NCI-H2029 (cell line): ENCODE data around the gene UBE2E2.

Experiments
- DNase-seq: peaks from one replicate; lab custom pipeline; 2025; lab: John Stamatoyannopoulos, UW

UBE2E2 gene

GRCh38 chr3:23481616-23482278, 278.6 kb downstream of the UBE2E2 start:
- DNase-seq = no peak

DNA sequence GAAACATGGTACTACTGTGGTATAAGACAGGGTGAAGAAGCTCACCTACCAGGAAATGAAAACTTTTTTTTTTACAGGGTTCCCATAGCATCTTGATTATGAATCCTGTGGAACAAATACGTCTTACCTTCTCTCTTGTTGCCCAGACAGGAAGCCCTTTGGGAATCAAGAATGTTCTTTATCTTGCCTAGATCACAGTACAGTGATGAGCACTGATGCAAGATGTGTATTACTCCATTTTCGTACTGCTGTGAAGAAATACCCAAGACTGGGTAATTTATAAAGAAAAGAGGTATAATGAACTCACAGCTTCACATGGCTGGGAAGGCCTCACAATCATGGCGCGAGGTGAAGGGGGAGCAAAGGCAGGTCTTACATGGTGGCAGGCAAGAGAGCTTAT, 281.3 kb downstream of the UBE2E2 start:
- no peak for DNase-seq

GRCh38 chr3:23485922-23486321, 282.8 kb downstream of the UBE2E2 start:
- no peak for DNase-seq

GRCh38 chr3:23487015-23487414, 283.9 kb downstream of the UBE2E2 start:
- no peak for DNase-seq

GRCh38 chr3:23488618-23489017, 285.5 kb downstream of the UBE2E2 start:
- no peak for DNase-seq

GRCh38 chr3:23489300-23490158, 286.4 kb downstream of the UBE2E2 start:
- no peak for DNase-seq

- DNase-seq = no peak
Measured at GRCh38 chr3:23490459-23490858, 287.3 kb downstream of the UBE2E2 start.

GRCh38 chr3:23492057-23492456, 288.9 kb downstream of the UBE2E2 start:
- DNase-seq = no peak

- no peak for DNase-seq
Measured at GRCh38 chr3:23493889-23494288, 290.8 kb downstream of the UBE2E2 start.

- DNase-seq = no peak
Measured at GRCh38 chr3:23494967-23495366, 291.8 kb downstream of the UBE2E2 start.

DNA sequence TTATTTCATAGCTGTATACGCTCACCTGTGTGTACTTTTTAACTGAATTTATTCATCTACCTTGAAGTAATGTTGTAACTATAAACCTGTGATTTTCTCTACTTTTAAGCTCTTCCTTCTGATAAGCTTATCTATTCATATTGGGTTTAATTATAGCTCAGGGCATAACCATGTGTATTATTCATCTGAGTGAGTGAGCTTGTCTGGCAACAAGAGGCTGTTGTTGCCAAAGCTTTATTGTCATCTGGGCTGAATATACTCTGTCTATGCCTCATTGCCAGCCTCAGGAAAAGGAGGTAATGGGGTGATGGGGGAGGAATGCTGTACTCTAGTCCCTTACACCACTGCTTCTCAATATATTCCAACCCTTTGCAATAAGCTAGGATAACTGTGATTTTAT, 292.4 kb downstream of the UBE2E2 start:
- DNase-seq = no peak

DNA sequence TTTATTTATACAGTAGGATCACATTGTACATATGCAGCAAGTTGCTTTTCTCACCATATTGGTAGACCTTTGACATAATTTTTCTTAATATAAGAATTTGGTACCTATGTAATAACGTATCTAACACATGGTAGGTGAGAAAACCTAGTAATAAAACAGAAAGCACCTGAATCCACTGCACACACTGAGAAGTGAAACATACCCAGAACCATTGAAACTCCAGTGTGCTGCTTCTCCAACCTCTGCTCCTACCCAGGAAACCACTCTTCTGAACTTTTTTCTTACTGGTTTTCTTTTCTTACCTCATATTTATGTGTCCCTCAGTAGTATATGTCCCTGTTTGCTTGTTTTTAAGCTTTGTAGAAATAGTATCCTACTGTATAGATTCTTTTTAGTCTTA, 293.0 kb downstream of the UBE2E2 start:
- no peak for DNase-seq

GRCh38 chr3:23497156-23497555, 294.0 kb downstream of the UBE2E2 start:
- DNase-seq = no peak

DNA sequence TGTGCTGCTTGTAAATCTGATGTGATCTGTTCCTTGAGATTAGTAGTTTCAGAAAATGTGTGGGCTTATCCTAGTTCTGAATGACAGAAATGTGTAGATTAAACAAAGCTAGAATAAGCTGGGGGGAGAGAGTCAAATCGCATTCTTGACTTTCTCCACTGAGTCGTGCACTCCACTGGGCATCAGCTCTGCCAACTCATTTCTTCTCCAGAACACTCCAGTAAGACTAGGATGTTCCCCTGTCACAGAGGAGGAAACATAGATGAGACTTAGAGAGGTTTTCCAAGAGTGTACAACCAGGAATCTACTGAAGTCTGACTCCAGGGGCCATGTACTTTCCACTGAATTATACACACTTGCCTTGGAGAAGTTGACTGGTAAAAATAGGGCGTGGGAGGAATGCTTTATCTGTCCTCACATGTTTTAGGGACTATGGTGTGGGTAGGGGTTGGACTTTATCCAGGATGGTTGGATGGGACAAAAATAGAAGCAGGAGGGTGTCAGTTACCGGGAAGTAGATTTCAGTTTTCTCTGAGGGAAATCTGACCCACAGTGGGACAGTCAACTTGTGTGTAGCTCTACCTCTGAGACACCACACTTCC, 298.2 kb downstream of the UBE2E2 start:
- DNase-seq = no peak

DNA sequence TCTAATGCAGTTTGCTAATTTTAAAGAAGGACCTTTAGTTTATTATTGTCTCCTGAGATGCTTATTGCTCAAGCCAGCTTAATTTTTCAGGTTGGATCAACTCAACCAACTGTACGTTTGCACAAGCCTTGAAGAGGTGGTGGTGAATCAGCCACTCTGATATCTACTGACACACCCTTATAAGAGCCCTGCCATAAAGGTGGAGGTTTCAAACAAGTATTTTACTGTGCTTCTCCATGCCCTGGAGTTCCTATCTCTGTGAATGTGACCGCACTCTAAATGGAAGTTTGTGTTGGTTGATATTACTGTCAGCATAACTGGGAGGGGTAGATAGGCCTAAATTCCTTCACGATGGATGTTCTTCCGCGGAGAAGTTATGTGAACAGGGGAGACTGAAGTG, 305.3 kb downstream of the UBE2E2 start:
- DNase-seq = peak; percentile 32

- DNase-seq = no peak
Measured at GRCh38 chr3:23518441-23518840, 315.3 kb downstream of the UBE2E2 start.

DNA sequence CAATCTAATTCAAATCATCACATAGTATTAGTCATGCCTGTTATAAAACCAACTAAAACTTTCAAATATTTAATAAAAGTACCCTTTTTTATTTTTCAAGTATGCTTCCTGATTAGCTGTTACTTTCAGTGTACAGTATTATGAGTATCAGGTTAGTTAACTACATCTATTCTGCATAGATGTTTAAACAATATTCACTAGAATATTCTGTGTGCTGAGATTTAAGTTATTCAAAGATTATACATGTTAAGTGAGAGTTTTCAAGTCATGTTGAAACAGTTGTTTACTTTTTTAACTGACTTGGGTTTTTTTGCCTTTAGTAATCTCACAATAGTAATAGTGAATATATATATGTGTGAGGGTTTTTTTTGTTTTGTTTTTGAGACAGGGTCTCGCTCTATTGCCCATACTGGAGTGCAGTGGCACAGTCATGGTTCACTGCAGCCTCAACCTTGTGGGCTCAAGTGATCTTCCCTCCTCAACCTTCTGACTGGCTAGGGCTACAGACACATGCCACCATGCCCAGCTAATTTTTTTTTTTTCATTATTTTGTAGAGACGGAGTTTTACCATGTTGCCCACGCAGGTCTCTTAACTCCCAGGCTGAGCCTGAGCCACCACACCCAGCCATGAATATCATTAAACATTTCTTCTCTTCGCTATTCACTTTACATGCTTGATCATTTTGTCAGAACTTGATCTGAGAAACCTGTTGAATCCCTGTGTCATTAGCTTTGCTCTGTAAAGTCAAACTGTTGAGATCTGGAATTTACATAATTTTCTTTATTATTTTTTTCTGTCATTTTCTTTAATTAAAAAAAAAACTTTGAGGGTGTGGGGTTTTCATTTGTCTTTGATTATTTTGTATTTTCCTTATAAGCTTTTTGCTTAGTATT, 316.4 kb downstream of the UBE2E2 start:
- no peak for DNase-seq

- DNase-seq = no peak
Measured at GRCh38 chr3:23527326-23527725, 324.2 kb downstream of the UBE2E2 start.

GRCh38 chr3:23533596-23533995, 330.5 kb downstream of the UBE2E2 start:
- no peak for DNase-seq

DNA sequence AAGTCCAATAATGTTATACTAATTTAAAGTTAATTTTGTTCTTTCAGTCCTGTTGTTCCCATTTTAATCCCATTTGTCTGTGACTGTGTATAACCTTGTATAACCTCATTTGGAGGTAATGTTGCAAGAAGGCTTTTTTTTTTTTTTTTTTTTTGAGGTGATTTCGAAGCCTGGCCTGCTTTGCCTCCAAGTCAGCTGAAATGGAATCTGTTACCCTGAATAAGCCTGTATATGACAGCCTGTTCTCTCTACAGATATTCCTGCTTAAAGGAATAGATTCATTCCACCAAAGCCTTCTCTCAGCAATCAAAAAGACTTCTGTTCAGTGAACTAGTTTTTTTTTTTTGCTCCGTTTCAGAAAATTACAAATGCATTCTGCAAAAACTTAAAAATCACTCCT, 330.9 kb downstream of the UBE2E2 start:
- DNase-seq = no peak

DNA sequence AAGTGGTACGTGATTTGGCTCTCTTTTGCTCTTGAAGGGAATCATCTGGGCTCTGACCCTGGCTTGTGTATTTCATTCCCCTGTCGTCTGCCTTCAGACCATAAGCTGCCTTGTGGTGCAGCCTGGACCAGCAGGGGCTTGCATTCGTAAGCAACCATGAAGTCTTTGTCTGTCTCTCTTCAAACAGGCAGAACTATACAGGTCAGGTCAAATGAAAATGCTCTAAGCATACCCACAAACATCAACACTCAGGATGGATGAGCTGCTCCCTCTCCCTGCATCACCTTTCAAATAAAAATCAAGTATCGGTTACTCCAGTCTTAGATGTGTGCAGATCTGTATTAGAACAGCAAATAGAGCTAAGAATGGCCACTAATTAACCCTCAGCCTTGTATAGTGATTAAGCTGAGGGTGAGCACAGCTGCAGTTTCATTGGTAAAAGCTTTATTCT, 334.0 kb downstream of the UBE2E2 start:
- no peak for DNase-seq

- DNase-seq = no peak
Measured at GRCh38 chr3:23539185-23539584, 336.1 kb downstream of the UBE2E2 start.
